Loucy (cell line): ENCODE results near the gene RPP25L.

Experiments
- CTCF ChIP-seq: fragments of 200-600 bp; sonication (generic); conservative IDR thresholded peaks from 2 replicates; pipeline ENCODE4 v1.5.1; 2014; ENCODE audit warnings: mild to moderate bottlenecking, antibody characterized with exemption, low read length
- EZH2phosphoT487 ChIP-seq: fragments of 200-600 bp; IDR thresholded peaks from 2 replicates; pipeline ENCODE4 v1.6.1; 2018; ENCODE audit warnings: antibody characterized with exemption, mild to moderate bottlenecking, moderate library complexity, borderline replicate concordance

- no peak for TF ChIP-seq CTCF
- TF ChIP-seq EZH2phosphoT487 = no peak
Observed at GRCh38 chr9:34570809-34571480, 41.0 kb downstream of the RPP25L start.
